IMR-90 (cell line): ENCODE measurements around the gene C9orf43. TPM values are rescaled to one million over a fixed set of nuclear protein-coding genes. Genes with fewer than 3 reads are reported as not detected.
"Not testable (repeated sequence)": the region's sequence is repeated elsewhere in the genome, so short reads cannot be mapped to it uniquely, and the experiment has no call there.

Experiments
- ATAC-seq: fragments of 200-7000 bp; cut with Tn5 transposase; 2 replicates; pipeline ENCODE4 v1.9.1; 2020; ENCODE audit warnings: low read depth, mild to moderate bottlenecking, moderate library complexity
- BruUV-seq: library from RNA; stranded (reverse); fragments of 400-500 nt; replicated peaks from 2 replicates; lab custom pipeline; 2021; lab: Mats Ljungman, UMichigan
- CTCF ChIA-PET: fragments of 300-600 bp; formaldehyde crosslinking; extraction: SDS; loops from one replicate; lab custom pipeline; 2021; ENCODE audit warnings: antibody characterized with exemption; lab: Yijun Ruan, JAX
- POLR2A ChIA-PET: fragments of 300-600 bp; sonication (Branson Sonifier 250); formaldehyde crosslinking; loops from one replicate; lab custom pipeline; 2022; ENCODE audit warnings: antibody characterized with exemption; ENCODE audit not compliant: unreplicated experiment; lab: Charles Lee
- DNase-seq: peaks from one replicate; pipeline ENCODE4 v3.0.0; 2013
- H2AFZ ChIP-seq: replicated peaks from 2 replicates; pipeline ENCODE3; 2013; ENCODE audit warnings: low read length, mild to moderate bottlenecking; ENCODE audit not compliant: poor library complexity
- H2AK5ac ChIP-seq: 2 replicates; pipeline ENCODE4 v1.6.1; 2013; ENCODE audit warnings: low read depth, low read length, inconsistent platforms
- H2AK9ac ChIP-seq: replicated peaks from 2 replicates; pipeline ENCODE3; 2013; ENCODE audit warnings: mild to moderate bottlenecking, low read depth, low read length, moderate library complexity; ENCODE audit not compliant: poor library complexity
- H2BK120ac ChIP-seq: 2 replicates; pipeline ENCODE4 v1.6.1; 2013; ENCODE audit warnings: low read depth, low read length, inconsistent platforms
- H2BK15ac ChIP-seq: 3 replicates; pipeline ENCODE4 v1.6.1; 2013; ENCODE audit warnings: low read depth, low read length, inconsistent platforms
- H2BK20ac ChIP-seq: 2 replicates; pipeline ENCODE4 v1.6.1; 2013; ENCODE audit warnings: low read depth, mild to moderate bottlenecking, inconsistent platforms, low read length, moderate library complexity
- H2BK5ac ChIP-seq: 2 replicates; pipeline ENCODE4 v1.6.1; 2013; ENCODE audit warnings: mild to moderate bottlenecking, low read depth, low read length, inconsistent platforms; ENCODE audit not compliant: poor library complexity, severe bottlenecking
- H3K14ac ChIP-seq: replicated peaks from 2 replicates; pipeline ENCODE4 v1.6.1; 2013; ENCODE audit warnings: low read depth, low read length, inconsistent platforms
- H3K18ac ChIP-seq: 2 replicates; pipeline ENCODE4 v1.6.1; 2013; ENCODE audit warnings: low read depth, low read length, control low read depth
- H3K23ac ChIP-seq: 2 replicates; pipeline ENCODE4 v1.6.1; 2013; ENCODE audit warnings: low read depth, low read length, inconsistent platforms
- H3K27ac ChIP-seq: 2 replicates; pipeline ENCODE4 v1.5.1; 2013; ENCODE audit warnings: mild to moderate bottlenecking, control low read depth, low read length; ENCODE audit not compliant: insufficient read depth
- H3K27me3 ChIP-seq: 2 replicates; pipeline ENCODE4 v1.6.1; 2013; ENCODE audit warnings: low read length; ENCODE audit not compliant: control insufficient read depth, insufficient read depth
- H3K36me3 ChIP-seq: 2 replicates; pipeline ENCODE4 v1.6.1; 2013; ENCODE audit warnings: low read length, mixed read lengths; ENCODE audit not compliant: control insufficient read depth, insufficient read depth
- H3K4ac ChIP-seq: 2 replicates; pipeline ENCODE4 v1.6.1; 2013; ENCODE audit warnings: low read depth, low read length, inconsistent platforms
- H3K4me1 ChIP-seq: 2 replicates; pipeline ENCODE4 v1.6.1; 2013; ENCODE audit warnings: low read length, mixed read lengths; ENCODE audit not compliant: control insufficient read depth, insufficient read depth
- H3K4me2 ChIP-seq: 2 replicates; pipeline ENCODE4 v1.6.1; 2013; ENCODE audit warnings: low read depth, mild to moderate bottlenecking, control low read depth, low read length, moderate library complexity
- H3K4me3 ChIP-seq: 2 replicates; pipeline ENCODE4 v1.5.1; 2013; ENCODE audit warnings: low read depth, mild to moderate bottlenecking, control low read depth, low read length, moderate library complexity; ENCODE audit not compliant: insufficient read depth
- H3K56ac ChIP-seq: 2 replicates; pipeline ENCODE4 v1.6.1; 2013; ENCODE audit warnings: low read length, inconsistent platforms; ENCODE audit not compliant: insufficient read depth; ENCODE audit errors: extremely low read depth
- H3K79me1 ChIP-seq, 2 experiments: 2 replicates each; pipeline ENCODE4 v1.6.1; 2013; ENCODE audit warnings: low read length in 2 of 2, inconsistent platforms in 1 of 2, low read depth in 1 of 2
- H3K9ac ChIP-seq: 2 replicates; pipeline ENCODE4 v1.6.1; 2013; ENCODE audit warnings: low read depth, low read length, control low read depth
- H3K9me1 ChIP-seq: 2 replicates; pipeline ENCODE4 v1.6.1; 2013; ENCODE audit warnings: low read length, inconsistent platforms; ENCODE audit not compliant: insufficient read depth
- H3K9me3 ChIP-seq: 2 replicates; pipeline ENCODE4 v1.6.1; 2013; ENCODE audit warnings: low read length; ENCODE audit not compliant: control insufficient read depth, insufficient read depth
- H4K20me1 ChIP-seq: 2 replicates; pipeline ENCODE4 v1.6.1; 2013; ENCODE audit warnings: low read length, inconsistent platforms; ENCODE audit not compliant: insufficient read depth
- H4K5ac ChIP-seq: 2 replicates; pipeline ENCODE4 v1.6.1; 2013; ENCODE audit warnings: mild to moderate bottlenecking, low read depth, low read length, control low read depth
- H4K8ac ChIP-seq, 2 experiments: 2 replicates each; pipeline ENCODE4 v1.6.1; 2013; ENCODE audit warnings: low read depth in 2 of 2, low read length in 2 of 2, control low read depth in 1 of 2, inconsistent platforms in 1 of 2
- H4K91ac ChIP-seq: 2 replicates; pipeline ENCODE4 v1.6.1; 2013; ENCODE audit warnings: low read depth, low read length, inconsistent platforms; ENCODE audit not compliant: insufficient read depth
- MAFK ChIP-seq: IDR thresholded peaks from 2 replicates; pipeline ENCODE4 v1.6.1; 2012; ENCODE audit warnings: low read depth, low read length, improper control_type of control experiment
- WGBS, 2 experiments: methylation state at CpG; one replicate each; pipeline versions ENCODE4 v1.1.5 to v1.1.7; 2013; ENCODE audit warnings: missing lambda C conversion rate in 2 of 2; ENCODE audit not compliant: insufficient read length in 1 of 2; ENCODE audit errors: extremely low coverage in 2 of 2; 5-methylcytosine and 5-hydroxymethylcytosine counted together
- dilution Hi-C: fragments of 300-500 bp; cut with HindIII; formaldehyde crosslinking; loops from one replicate; pipeline ENCODE4 v1.14.3; 2018; ENCODE audit warnings: low sequenced_read_pairs; ENCODE audit not compliant: unreplicated experiment
- in situ Hi-C: fragments of 300-500 bp; cut with MboI; formaldehyde crosslinking; loops from 3 replicates; pipeline ENCODE4 v1.14.3; 2019; ENCODE audit warnings: low sequenced_read_pairs, inconsistent platforms, mixed read lengths
- intact Hi-C: fragments of 100-400 bp; cut with micrococcal nuclease; formaldehyde crosslinking; loops from 2 replicates; pipeline ENCODE4 v1.10.0; 2022
- polyA plus RNA-seq, 3 experiments: library from polyadenylated mRNA; depleted of rRNA; stranded (reverse); fragments of >200 nt; gene quantifications; 2 replicates each; pipeline ENCODE4 v1.2.3, GENCODE V29; 2012; ENCODE audit warnings: low replicate concordance in 1 of 3
- total RNA-seq: library from RNA; depleted of rRNA; stranded (reverse); fragments of >200 nt; gene quantifications from 2 replicates; pipeline ENCODE4 v1.2.3, GENCODE V29; 2012
- TF ChIP-seq, protein P1 (sequence below): conservative IDR thresholded peaks from 2 replicates; pipeline ENCODE4 v1.5.1; 2012; ENCODE audit warnings: mild to moderate bottlenecking, low read depth, low read length, improper control_type of control experiment

C9orf43 gene
- total and polyA plus RNA-seq, 2 of the 4 experiments (the other 2 are of a cell fraction): 0.36 to 0.46 TPM

DNA sequence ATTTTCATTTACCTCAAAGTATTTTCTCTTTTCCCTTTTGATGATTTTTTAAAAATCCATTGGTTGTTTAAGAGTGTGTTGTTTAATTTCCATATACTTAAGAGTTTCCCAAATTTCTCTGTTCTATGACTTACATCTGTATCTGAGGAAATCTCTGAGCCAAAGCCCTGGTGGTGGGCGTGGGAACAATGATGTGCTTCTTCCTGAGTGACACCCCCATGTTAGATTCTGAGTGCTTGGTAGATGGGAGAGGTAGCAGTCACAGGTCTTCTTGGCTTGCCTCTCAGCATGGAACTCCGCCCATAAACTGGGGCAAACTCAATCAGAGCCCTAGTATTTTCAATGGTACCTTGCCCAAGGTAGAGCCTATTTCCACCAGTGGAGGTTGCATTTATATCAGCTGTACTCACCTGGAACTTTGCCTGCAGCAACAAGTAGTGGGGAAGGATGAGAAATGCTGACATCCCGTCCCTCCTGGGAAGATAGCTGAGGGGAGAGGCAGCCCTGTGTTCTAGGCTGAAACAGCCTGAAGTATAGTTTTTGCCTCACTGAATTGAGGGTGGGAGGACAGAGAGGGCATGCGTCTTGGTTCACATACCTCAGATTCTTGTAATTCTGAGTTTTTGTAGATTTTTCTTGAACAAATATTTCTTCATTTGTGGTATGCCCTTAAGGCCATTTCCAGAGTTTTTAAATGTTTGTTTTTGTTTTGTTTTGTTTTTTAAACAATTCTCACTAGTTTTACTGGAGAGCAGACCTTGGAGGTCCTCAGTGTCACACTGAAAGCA is 26.4 kb downstream of the C9orf43 start:
- no peak overlapping the region for H3K4me3 ChIP-seq
- POLR2A ChIA-PET: no interaction called here
- H3K4ac ChIP-seq: peak overlapping the region; percentile 91
- peak overlapping the region; percentile 68; the same call in 1 of the 2 replicates for H3K14ac ChIP-seq
- no peak overlapping the region for H3K23ac ChIP-seq
- H2BK5ac ChIP-seq: no peak overlapping the region
- peak overlapping the region; percentile 77 for H2AFZ ChIP-seq
- TF ChIP-seq, protein P1, sequence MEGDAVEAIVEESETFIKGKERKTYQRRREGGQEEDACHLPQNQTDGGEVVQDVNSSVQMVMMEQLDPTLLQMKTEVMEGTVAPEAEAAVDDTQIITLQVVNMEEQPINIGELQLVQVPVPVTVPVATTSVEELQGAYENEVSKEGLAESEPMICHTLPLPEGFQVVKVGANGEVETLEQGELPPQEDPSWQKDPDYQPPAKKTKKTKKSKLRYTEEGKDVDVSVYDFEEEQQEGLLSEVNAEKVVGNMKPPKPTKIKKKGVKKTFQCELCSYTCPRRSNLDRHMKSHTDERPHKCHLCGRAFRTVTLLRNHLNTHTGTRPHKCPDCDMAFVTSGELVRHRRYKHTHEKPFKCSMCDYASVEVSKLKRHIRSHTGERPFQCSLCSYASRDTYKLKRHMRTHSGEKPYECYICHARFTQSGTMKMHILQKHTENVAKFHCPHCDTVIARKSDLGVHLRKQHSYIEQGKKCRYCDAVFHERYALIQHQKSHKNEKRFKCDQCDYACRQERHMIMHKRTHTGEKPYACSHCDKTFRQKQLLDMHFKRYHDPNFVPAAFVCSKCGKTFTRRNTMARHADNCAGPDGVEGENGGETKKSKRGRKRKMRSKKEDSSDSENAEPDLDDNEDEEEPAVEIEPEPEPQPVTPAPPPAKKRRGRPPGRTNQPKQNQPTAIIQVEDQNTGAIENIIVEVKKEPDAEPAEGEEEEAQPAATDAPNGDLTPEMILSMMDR: no peak
- no peak for TF ChIP-seq MAFK
- no peaks in the 10 kb centered on the region for H4K20me1 ChIP-seq
- H3K27me3 ChIP-seq: peaks cover 7% of the 10 kb centered on the region
- peak overlapping the region; percentile 88 for H2BK20ac ChIP-seq
- ATAC-seq (peak; percentile 98), DNase-seq (peak; percentile 17)
- peak overlapping the region in 1 of 2 experiments; percentile 76; a peak in 1 of 4 replicates for H4K8ac ChIP-seq
- CTCF ChIA-PET: interaction anchor here (0.6 kb wide), 1 partner anchor 212 kb away, joined by 3 read pairs; no protein-coding TSS in a partner anchor
- peak overlapping the region; percentile 38; the same call in 1 of the 2 replicates for H3K4me2 ChIP-seq
- H3K9me3 ChIP-seq: no peaks in the 10 kb centered on the region
- H3K27ac ChIP-seq: peak overlapping the region; percentile 31; the same call in 1 of the 2 replicates
- peak overlapping the region; percentile 81 for H2BK120ac ChIP-seq
- intact Hi-C loops (no loop called here), in situ Hi-C loops (no loop called here), dilution Hi-C loops (no loop called here)
- peak overlapping the region; percentile 82 for H2AK5ac ChIP-seq
- peaks cover 5% of the 10 kb centered on the region; the same call in 1 of the 2 replicates for H3K9me1 ChIP-seq
- peak overlapping the region; percentile 33 for H3K18ac ChIP-seq
- H4K5ac ChIP-seq: peak overlapping the region; percentile 73
- no peaks in the 10 kb centered on the region for H3K79me1 ChIP-seq
- peak overlapping the region; percentile 61; the same call in 1 of the 2 replicates for H3K56ac ChIP-seq
- H3K4me1 ChIP-seq: peaks cover 4% of the 10 kb centered on the region; the same call in 1 of the 2 replicates
- no CpG with 5 or more reads among the region's 4 CpGs for WGBS, 2 experiments
- H4K91ac ChIP-seq: peak overlapping the region; percentile 71
- H3K9ac ChIP-seq: peak overlapping the region; percentile 28; the same call in 1 of the 2 replicates
- BruUV-seq: no TSS peak
- H2BK15ac ChIP-seq: peak overlapping the region; percentile 22; the same call in 1 of the 3 replicates
- no peaks in the 10 kb centered on the region for H3K36me3 ChIP-seq
- peak overlapping the region; percentile 82 for H2AK9ac ChIP-seq

DNA sequence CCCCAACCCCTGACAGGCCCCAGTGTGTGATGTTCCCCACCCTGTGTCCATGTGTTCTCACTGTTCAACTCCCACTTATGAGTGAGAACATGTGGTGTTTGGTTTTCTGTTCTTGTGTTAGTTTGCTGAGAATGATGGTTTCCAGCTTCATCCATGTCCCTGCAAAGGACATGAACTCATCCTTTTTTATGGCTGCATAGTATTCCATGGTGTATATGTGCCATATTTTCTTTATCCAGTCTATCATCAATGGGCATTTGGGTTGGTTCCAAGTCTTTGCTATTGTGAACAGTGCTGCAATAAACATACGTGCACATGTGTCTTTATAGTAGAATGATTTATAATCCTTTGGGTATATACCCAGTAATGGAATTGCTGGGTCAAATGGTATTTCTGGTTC is 27.2 kb downstream of the C9orf43 start:
- dilution Hi-C loops, H3K27me3 ChIP-seq, H2AFZ ChIP-seq, H4K8ac ChIP-seq, H3K9me1 ChIP-seq, H3K27ac ChIP-seq, CTCF ChIA-PET, H3K4me1 ChIP-seq, ATAC-seq, H3K4me2 ChIP-seq, H3K9ac ChIP-seq, H4K5ac ChIP-seq, H2BK5ac ChIP-seq, BruUV-seq, H2BK120ac ChIP-seq, H3K9me3 ChIP-seq, DNase-seq, H4K91ac ChIP-seq, H3K36me3 ChIP-seq, H3K18ac ChIP-seq, H3K56ac ChIP-seq, H3K23ac ChIP-seq, H2AK9ac ChIP-seq, H4K20me1 ChIP-seq, H3K79me1 ChIP-seq, H2BK15ac ChIP-seq, H3K4me3 ChIP-seq, H2AK5ac ChIP-seq, POLR2A ChIA-PET, in situ Hi-C loops, intact Hi-C loops, H3K4ac ChIP-seq, H2BK20ac ChIP-seq, H3K14ac ChIP-seq: not testable (repeated sequence)
- no CpG with 5 or more reads among the region's 1 CpG for WGBS, 2 experiments
